Right lobe of liver (tissue), 6 donors: ENCODE measurements around the gene CDH23. TPM values are rescaled to one million over a fixed set of nuclear protein-coding genes. Genes with fewer than 3 reads are reported as not detected.
A peak's percentile ranks its signal among the peaks of the same experiment; 100 is the strongest.

Experiments used
- ATAC-seq, 4 donors: fragments of 200-7000 bp; cut with Tn5 transposase; one replicate each; pipeline ENCODE4 v1.9.1; 2020; ENCODE audit warnings: mild to moderate bottlenecking in 4 of 4, moderate library complexity in 4 of 4
- DNase-seq, 3 donors: peaks; one replicate each; pipeline ENCODE4 v3.0.0-alpha.2; 2020
- H3K27ac ChIP-seq, 3 donors: fragments of 200-600 bp; one replicate each; pipeline ENCODE4 v1.8.0; 2022
- H3K27me3 ChIP-seq, 2 donors: fragments of 200-600 bp; one replicate each; pipeline ENCODE4 v1.8.0; 2022
- H3K36me3 ChIP-seq, 4 donors: fragments of 200-600 bp; sonication (generic) in 1 of 4; one replicate each; pipeline versions ENCODE4 v1.5.1 to v1.8.0; 2017 to 2022; ENCODE audit warnings: control low read depth in 1 of 4
- H3K4me1 ChIP-seq, 4 donors: fragments of 200-600 bp; sonication (generic) in 1 of 4; one replicate each; pipeline versions ENCODE4 v1.5.1 to v1.8.0; 2017 to 2022; ENCODE audit warnings: control low read depth in 1 of 4
- H3K4me3 ChIP-seq, 3 donors: fragments of 200-600 bp; one replicate each; pipeline ENCODE4 v1.8.0; 2022
- H3K9me3 ChIP-seq, 4 donors: fragments of 200-600 bp; sonication (generic) in 1 of 4; one replicate each; pipeline versions ENCODE4 v1.5.1 to v1.8.0; 2017 to 2022; ENCODE audit warnings: control low read depth in 1 of 4
- CTCF ChIP-seq, 4 donors: fragments of 200-600 bp in 3 of 4; fragments of 450-650 bp in 1 of 4; IDR thresholded peaks; one replicate each; pipeline versions ENCODE4 v1.5.1 to v1.8.0; 2016 to 2022; ENCODE audit warnings: antibody characterized with exemption in 4 of 4, mild to moderate bottlenecking in 2 of 4
- POLR2A ChIP-seq: fragments of 450-650 bp; IDR thresholded peaks from one replicate; pipeline ENCODE4 v1.6.1; 2017; ENCODE audit warnings: antibody characterized with exemption, mild to moderate bottlenecking
- WGBS: methylation state at CpG from one replicate; pipeline ENCODE4 v1.1.6; 2018; ENCODE audit warnings: low coverage, low lambda C conversion rate; ENCODE audit not compliant: insufficient coverage; ENCODE audit errors: missing lambda C conversion rate; 5-methylcytosine and 5-hydroxymethylcytosine counted together
- intact Hi-C, 2 donors: fragments of 100-400 bp; cut with DNase I; formaldehyde crosslinking; loops; one replicate each; pipeline versions ENCODE4 v1.11.2 to v1.14.1; 2022
- total RNA-seq, 6 experiments: library from RNA; depleted of rRNA in 2 of 6; stranded (reverse); fragments of >200 nt in 2 of 6; fragmentation: NEBNext Ultra II Directional in 3 of 6; extraction: Animal tissue kit (Norgen Biotek cat#: 25700) in 3 of 6; gene quantifications; one replicate each; pipeline versions ENCODE4 v1.1.0 to v1.2.4, GENCODE V29; 2016 to 2023
- donor health status: DM: no; HTN: yes; CAD: no.
- donor health status: DM: no; HTN: no; CAD: no.
- donor health status: DM: no; HTN: no; CAD: no.
- donor health status: DM: no; HTN: yes; CAD: no.
- donor health status: DM: no; HTN: yes; CAD: no.

The CDH23 gene
- total RNA-seq, 6 experiments from 2014 or later: 3.3 to 19.7 (median 6.3) TPM

DNA sequence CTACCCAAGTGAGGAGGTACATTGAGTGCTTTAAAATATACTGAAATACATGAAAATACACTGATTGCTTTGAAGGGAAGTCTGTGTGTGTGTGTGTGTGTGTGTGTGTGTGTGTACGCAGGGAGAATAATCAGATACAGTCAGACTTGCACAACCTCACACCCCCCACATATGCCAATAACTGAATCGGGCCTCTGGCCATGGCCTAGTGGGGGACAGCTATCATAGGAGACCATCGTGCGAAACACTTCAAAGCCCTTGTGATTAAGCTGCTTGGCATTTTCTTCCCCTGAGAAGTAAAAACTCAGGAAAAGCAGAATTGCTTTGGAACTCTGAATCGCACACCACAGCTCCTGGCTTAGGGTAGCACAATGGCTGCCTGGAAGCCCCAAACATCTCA is 187.7 kb downstream of the CDH23 start:
- Histone ChIP-seq H3K4me3 (no peak overlapping the region), H3K27ac (no peak overlapping the region), H3K4me1 (peaks cover 0 to 16% (median 2%) of the 10 kb centered on the region in 4 donors), H3K36me3 (no peaks in the 10 kb centered on the region), H3K9me3 (no peaks in the 10 kb centered on the region), H3K27me3 (no peaks in the 10 kb centered on the region)
- no peak for DNase-seq
- no peak for ATAC-seq
- TF ChIP-seq CTCF (IDR thresholded peaks at IDR 0.05) (no peak), POLR2A (no peak)
- intact Hi-C loops: no loop called here
- WGBS: 60% methylated on average over 1 of the region's 5 CpGs

DNA sequence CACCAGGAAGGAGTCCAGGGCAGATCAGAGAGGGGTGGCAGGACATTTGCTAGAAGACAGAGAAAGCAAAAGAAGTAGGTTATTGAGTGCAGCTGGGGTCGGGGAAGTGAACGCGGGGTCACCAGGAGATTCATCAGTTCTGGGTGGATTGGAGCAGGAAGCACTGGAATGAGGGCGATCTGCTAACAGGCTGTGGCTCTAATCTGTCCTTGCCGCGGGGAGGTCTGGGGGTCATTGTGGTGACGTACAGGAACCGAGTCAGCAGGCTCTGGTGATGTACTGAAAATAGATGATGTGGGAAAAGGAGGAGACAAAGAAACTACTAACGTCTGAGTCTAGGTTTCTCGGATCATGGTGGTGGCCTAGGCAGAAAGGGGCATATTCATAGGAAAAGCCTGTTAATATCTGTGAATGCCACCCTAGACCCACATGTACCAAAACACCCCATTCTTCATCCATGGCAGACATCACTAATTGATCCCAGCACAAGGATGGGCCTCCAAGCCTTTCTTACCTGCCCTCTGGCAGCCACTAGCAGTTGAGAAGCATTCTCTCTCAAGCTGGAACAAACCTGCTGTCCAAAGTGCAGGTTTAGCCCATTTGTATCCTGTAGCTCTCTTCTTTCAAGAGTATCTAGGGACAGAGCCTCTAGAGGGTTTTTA is 188.3 kb downstream of the CDH23 start:
- peak in 3 of 4 donors; percentile 6 to 53 (median 51) for ATAC-seq
- H3K9me3 ChIP-seq: no peaks in the 10 kb centered on the region
- no peaks in the 10 kb centered on the region for H3K36me3 ChIP-seq
- intact Hi-C loops: no loop called here
- H3K4me1 ChIP-seq: peaks cover 0 to 22% (median 5%) of the 10 kb centered on the region in 4 donors
- no peak overlapping the region for H3K4me3 ChIP-seq
- H3K27me3 ChIP-seq: no peaks in the 10 kb centered on the region
- DNase-seq: no peak
- TF ChIP-seq CTCF (IDR thresholded peaks at IDR 0.05) (no peak), POLR2A (no peak)
- 64% methylated on average over 8 of the region's 10 CpGs for WGBS
- no peak overlapping the region for H3K27ac ChIP-seq

DNA sequence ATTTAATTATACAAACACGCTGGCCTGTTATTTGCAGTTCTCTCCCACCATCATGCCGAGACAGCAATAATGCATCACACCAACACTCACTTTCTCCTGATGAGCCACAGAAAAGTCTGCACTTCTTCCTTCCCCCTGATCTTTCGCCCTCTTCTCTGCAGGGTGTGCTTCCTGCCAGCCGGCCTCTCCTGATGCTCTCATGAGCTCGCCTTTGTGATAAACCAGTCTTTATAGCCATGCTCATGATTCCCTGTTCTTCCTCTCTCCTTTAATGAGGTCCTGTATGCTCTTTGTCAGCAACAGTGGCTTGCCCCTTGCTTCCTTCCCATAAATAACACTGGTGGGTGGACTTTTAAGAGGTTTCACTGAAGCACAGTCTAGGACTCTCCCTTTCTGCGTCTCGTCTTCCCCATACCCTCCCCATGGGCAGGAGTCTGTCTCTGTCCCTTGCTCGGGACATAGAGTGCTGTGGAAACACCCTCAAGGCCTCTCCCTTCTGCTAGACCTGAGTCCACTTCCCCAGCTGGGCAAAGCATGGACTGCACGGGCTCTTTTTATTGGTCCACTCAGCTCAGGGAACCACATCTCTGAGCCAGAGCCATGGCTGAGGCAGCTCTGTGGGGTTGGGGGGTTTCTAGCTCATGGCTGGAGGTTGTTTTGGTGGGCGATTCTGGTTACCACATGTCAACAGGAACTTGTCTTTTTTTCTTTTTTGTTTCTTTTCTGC is 189.0 kb downstream of the CDH23 start:
- no peak overlapping the region for H3K27ac ChIP-seq
- H3K36me3 ChIP-seq: no peaks in the 10 kb centered on the region
- DNase-seq: no peak
- no peak overlapping the region for H3K4me3 ChIP-seq
- intact Hi-C loops: no loop called here
- TF ChIP-seq POLR2A (no peak), CTCF (IDR thresholded peaks at IDR 0.05) (no peak)
- H3K9me3 ChIP-seq: no peaks in the 10 kb centered on the region
- H3K27me3 ChIP-seq: no peaks in the 10 kb centered on the region
- peaks cover 0 to 23% (median 8%) of the 10 kb centered on the region in 4 donors for H3K4me1 ChIP-seq
- 59% methylated on average over 6 of the region's 10 CpGs for WGBS
- ATAC-seq: peak in 1 of 4 donors; percentile 6

DNA sequence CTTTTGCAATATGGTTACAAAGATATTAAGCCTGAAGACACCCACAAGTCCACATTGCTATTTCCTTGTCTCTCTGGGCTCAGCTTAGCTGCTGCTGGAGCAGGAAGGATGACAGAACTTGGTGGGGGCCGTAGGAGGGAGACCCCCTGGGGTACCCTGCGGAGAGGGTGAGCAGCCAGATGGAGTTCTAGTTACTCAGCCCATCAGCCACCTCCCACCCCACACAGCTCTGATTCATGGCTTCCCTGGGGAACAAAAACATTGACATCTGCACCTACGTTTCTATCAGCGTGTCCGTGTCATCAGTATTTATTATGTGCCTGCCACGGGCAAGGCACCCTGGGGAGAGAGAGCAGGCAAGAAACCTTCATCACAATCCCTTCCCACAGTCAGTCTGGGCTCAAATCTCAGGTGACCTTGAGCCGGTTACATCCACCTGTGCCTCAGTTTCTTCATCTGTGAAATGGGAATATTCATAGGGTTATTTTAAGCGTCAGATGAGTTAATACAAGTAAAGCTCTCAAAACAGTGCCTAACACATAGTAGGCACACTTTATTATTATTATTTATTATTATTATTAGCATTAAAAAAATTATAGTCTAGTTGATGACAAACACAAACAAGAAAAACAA is 191.3 kb downstream of the CDH23 start:
- no peaks in the 10 kb centered on the region for H3K36me3 ChIP-seq
- no peak overlapping the region for H3K27ac ChIP-seq
- DNase-seq (no peak), ATAC-seq (no peak)
- H3K4me1 ChIP-seq: peaks cover 0 to 21% (median 8%) of the 10 kb centered on the region in 4 donors
- TF ChIP-seq CTCF (IDR thresholded peaks at IDR 0.05) (no peak), POLR2A (no peak)
- H3K27me3 ChIP-seq: no peaks in the 10 kb centered on the region
- H3K4me3 ChIP-seq: no peak overlapping the region
- intact Hi-C loops: no loop called here
- no peaks in the 10 kb centered on the region for H3K9me3 ChIP-seq
- WGBS: 86% methylated on average over 4 of the region's 8 CpGs
